ENCODE measurements around the gene FNDC7. TPM values are rescaled to one million over a fixed set of nuclear protein-coding genes. Genes with fewer than 3 reads are reported as not detected.

FNDC7 gene
- total and polyA plus RNA-seq, 9 of the 15 experiments (the other 6 are each of a cell fraction or from before 2014, with no cell fraction given) = not detected

DNA sequence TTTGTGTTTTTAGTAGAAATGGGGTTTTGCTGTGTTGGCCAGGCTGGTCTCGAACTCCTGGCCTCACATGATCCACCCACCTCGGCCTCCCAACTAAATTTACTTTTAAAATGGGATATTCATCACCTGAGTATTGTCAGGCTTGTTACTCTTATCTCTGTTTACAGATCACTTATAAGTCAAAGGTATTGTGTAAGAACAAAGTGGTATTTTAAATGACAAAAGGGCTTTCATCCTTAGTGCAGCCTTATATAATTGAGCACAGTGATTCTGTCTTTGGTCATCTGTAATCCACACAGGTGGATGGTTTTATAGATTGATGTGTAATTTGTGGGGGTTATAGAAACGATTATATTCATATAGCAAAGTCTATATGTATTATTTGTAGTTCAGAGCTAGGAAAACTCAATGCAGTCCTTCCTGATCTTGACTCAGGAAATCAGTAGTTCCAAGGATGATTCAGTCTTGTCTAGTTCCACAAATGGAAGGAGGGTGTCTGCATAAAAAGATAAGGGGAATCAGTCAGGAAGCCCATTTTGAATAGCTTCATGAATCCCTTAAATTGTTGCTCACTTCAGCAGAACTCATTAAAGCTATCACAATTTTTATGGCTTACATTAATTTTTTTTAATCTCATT is 68.3 kb downstream of the FNDC7 start (continued):
- no peak for TF ChIP-seq NFXL1 (CRISPR knock-in tag; IDR thresholded peaks at IDR 0.05)
- no peak for TF ChIP-seq GTF2E2 (tag; IDR thresholded peaks at IDR 0.05)
- TF ChIP-seq ZC3H4 (CRISPR knock-in tag; IDR thresholded peaks at IDR 0.05; ENCODE audit: borderline replicate concordance) = no peak
- no peak for TF ChIP-seq NFIX (CRISPR knock-in tag; IDR thresholded peaks at IDR 0.05; ENCODE audit: low read depth)
- no peak for TF ChIP-seq STAG1 (CRISPR knock-in tag; IDR thresholded peaks at IDR 0.05; ENCODE audit: borderline replicate concordance)
- TF ChIP-seq SRSF3 (IDR thresholded peaks at IDR 0.05; ENCODE audit: insufficient read depth, low read length) = no peak
- no peak for TF ChIP-seq RUNX1 (IDR thresholded peaks at IDR 0.05; ENCODE audit: low read depth)
- TF ChIP-seq ZNF3 (CRISPR knock-in tag; IDR thresholded peaks at IDR 0.05) = no peak
- TF ChIP-seq, protein P1, sequence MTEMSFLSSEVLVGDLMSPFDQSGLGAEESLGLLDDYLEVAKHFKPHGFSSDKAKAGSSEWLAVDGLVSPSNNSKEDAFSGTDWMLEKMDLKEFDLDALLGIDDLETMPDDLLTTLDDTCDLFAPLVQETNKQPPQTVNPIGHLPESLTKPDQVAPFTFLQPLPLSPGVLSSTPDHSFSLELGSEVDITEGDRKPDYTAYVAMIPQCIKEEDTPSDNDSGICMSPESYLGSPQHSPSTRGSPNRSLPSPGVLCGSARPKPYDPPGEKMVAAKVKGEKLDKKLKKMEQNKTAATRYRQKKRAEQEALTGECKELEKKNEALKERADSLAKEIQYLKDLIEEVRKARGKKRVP (CRISPR knock-in tag; IDR thresholded peaks at IDR 0.05) = no peak
- TF ChIP-seq, protein P2, sequence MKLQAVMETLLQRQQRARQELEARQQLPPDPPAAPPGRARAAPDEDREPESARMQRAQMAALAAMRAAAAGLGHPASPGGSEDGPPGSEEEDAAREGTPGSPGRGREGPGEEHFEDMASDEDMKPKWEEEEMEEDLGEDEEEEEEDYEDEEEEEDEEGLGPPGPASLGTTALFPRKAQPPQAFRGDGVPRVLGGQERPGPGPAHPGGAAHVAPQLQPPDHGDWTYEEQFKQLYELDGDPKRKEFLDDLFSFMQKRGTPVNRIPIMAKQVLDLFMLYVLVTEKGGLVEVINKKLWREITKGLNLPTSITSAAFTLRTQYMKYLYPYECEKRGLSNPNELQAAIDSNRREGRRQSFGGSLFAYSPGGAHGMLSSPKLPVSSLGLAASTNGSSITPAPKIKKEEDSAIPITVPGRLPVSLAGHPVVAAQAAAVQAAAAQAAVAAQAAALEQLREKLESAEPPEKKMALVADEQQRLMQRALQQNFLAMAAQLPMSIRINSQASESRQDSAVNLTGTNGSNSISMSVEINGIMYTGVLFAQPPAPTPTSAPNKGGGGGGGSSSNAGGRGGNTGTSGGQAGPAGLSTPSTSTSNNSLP (IDR thresholded peaks at IDR 0.05; ENCODE audit: borderline replicate concordance, low read depth, low read length) = 0 out of 2 replicates have a peak, but pooled peaks have one; percentile 86
- TF ChIP-seq TCFL5 (CRISPR knock-in tag; conservative IDR thresholded peaks at IDR 0.05) = no peak
- TF ChIP-seq, protein P3, sequence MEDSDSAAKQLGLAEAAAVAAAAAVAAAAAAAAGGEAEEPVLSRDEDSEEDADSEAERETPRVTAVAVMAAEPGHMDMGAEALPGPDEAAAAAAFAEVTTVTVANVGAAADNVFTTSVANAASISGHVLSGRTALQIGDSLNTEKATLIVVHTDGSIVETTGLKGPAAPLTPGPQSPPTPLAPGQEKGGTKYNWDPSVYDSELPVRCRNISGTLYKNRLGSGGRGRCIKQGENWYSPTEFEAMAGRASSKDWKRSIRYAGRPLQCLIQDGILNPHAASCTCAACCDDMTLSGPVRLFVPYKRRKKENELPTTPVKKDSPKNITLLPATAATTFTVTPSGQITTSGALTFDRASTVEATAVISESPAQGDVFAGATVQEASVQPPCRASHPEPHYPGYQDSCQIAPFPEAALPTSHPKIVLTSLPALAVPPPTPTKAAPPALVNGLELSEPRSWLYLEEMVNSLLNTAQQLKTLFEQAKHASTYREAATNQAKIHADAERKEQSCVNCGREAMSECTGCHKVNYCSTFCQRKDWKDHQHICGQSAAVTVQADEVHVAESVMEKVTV (CRISPR knock-in tag; IDR thresholded peaks at IDR 0.05) = no peak
- TF ChIP-seq MEIS2 (IDR thresholded peaks at IDR 0.05; ENCODE audit: partially characterized antibody) = peak; percentile 1
- TF ChIP-seq KHSRP (IDR thresholded peaks at IDR 0.05) = no peak
- TF ChIP-seq CBX3 (IDR thresholded peaks at IDR 0.05; ENCODE audit: borderline replicate concordance in 1 of 2, low read length in 2 of 2) = peak in 1 of 2 experiments; percentile 8; a peak in 1 of 3 replicates
- no peak for TF ChIP-seq FOXK2 (conservative IDR thresholded peaks at IDR 0.05 in 1 of 2, IDR thresholded peaks at IDR 0.05 in 1 of 2; ENCODE audit: low read depth in 2 of 2)
- TF ChIP-seq ZNF778 (CRISPR knock-in tag; IDR thresholded peaks at IDR 0.05) = no peak
- TF ChIP-seq EP400 (IDR thresholded peaks at IDR 0.05) = no peak
- TF ChIP-seq, protein P4, sequence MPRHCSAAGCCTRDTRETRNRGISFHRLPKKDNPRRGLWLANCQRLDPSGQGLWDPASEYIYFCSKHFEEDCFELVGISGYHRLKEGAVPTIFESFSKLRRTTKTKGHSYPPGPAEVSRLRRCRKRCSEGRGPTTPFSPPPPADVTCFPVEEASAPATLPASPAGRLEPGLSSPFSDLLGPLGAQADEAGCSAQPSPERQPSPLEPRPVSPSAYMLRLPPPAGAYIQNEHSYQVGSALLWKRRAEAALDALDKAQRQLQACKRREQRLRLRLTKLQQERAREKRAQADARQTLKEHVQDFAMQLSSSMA (CRISPR knock-in tag; IDR thresholded peaks at IDR 0.05) = no peak
- no peak for TF ChIP-seq ZNF232 (CRISPR knock-in tag; IDR thresholded peaks at IDR 0.05)
- no peak for TF ChIP-seq SUPT5H (IDR thresholded peaks at IDR 0.05)
- no peak for TF ChIP-seq EZH2 (IDR thresholded peaks at IDR 0.05; ENCODE audit: borderline replicate concordance, low read depth, low read length)
- no peak for TF ChIP-seq HDAC2 (IDR thresholded peaks at IDR 0.05)
- no peak for TF ChIP-seq SPI1 (IDR thresholded peaks at IDR 0.05; ENCODE audit: borderline replicate concordance, low read depth, low read length)
- no peak for TF ChIP-seq ZNF75A (CRISPR knock-in tag; IDR thresholded peaks at IDR 0.05)
- TF ChIP-seq SAFB2 (IDR thresholded peaks at IDR 0.05; ENCODE audit: borderline replicate concordance, low read depth, low read length, severe bottlenecking) = no peak
